NK-92 (cell line): ENCODE data around the gene ZNF652.
"Not testable (repeated sequence)": the region's sequence is repeated elsewhere in the genome, so short reads cannot be mapped to it uniquely, and the experiment has no call there.

Source experiments
- DNase-seq: peaks from one replicate; lab custom pipeline; 2025; ENCODE audit not compliant: unreplicated experiment; lab: John Stamatoyannopoulos, UW

Gene ZNF652

DNA sequence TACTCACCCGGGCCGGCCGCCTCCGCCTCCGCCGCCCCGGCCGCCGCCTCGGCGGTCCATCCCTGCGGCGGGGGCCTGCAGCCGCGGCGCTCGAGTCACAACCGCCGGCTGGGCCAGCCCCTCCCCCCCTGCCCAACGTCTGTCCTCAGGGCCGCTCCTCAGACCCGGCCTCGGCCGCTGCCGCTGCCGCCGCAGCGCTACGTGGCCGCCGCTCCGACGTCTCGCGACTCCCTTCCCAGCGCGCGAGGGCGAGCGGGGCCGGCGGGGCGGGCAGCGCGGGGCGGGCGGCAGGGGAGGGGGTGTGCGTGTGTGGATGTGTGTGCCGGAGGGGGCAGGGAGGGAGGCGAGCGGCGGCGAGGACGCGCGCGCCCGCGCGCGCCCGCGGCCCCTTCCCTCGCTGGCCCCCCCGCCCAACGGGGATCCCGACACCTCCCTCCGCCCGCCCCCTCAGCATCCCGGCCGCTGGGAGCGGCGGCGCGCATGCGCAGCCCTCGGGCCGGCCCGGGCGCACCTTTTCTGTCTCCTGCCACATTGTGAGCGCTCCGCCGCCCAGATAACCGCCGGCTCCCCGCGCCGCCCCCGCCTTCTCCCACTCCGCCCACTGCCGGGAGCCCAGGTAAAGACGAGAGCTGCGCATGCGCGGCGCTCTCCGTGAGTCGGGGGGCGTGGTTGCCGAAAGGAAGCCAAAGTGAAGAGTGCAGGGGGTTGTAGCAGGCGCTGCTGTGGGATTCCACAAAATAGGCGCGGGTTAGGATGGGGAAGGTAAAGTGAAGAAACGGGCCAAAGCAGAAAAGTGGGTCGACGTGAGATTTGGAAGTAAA, at the start of gene ZNF652:
Gene ZNF652, minus strand, starts transcription at position 349 of the 821 bp plus-strand sequence. CDS start 44,525 bp downstream, outside the sequence.
- peak; percentile 73 for DNase-seq

DNA sequence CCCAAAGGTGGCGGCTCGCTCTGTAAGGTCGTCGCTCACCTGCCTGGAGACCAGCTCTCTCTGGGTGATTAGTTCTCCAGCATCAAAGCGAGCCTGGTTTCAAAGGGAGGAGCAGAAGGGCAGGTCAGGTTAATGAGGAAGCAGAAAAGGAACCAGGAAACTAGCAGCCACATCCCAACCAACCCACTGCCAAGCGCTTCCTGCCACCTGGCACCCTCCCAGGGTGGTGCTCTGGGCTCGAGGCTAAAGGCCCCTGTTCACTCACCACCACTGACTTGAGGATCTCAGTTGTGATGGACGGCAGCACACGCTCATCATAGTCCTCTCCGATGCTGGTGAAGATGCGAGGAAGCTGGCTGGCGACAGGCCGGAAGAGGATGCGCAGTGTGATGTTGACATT, 47.0 kb upstream of the ZNF652 start:
- no peak for DNase-seq

DNA sequence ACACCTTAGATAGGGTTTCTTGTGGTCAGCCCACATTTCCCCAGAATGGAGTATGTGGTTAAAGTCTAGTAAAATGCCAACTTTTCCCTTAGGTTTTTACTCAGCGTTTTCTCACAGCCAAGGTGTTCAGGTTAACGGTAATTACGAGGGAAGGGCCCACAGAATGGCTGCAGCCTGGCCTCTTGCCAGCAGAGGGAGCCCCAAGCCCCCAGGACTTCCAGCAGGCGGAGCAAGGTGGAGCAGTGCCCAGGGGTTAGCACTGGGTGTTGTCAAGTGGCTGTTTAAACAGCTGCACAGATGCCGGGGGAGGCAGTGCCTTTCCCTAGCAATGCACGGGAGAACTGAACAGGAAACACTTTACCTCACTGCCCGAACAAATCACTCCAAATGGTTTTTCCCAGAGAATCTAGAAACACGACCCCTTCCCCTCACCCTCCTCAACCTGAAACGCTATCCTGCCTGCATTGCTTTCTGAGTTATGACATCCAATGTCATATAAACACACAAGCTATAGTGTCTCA, 46.0 kb upstream of the ZNF652 start:
- no peak for DNase-seq

DNA sequence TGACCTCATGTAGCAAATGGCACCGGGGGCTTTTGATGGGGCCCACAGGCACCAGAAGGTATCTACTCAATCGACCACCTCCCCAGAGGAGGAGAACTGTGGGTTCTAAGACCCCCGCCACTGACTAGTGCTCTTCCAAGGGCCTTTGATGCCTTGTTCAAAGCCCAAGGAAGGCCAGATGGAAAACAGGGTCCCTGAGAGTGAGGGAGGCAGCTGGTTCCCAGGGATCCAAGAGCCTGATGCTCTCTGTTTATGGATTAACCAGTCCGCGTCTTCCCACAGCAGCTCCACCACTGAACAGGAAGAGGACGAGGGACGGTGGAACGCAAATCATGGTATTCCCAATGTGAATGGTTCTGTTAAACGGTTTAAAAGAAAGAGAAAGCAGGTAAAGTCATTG, 45.0 kb upstream of the ZNF652 start:
- DNase-seq: no peak

DNA sequence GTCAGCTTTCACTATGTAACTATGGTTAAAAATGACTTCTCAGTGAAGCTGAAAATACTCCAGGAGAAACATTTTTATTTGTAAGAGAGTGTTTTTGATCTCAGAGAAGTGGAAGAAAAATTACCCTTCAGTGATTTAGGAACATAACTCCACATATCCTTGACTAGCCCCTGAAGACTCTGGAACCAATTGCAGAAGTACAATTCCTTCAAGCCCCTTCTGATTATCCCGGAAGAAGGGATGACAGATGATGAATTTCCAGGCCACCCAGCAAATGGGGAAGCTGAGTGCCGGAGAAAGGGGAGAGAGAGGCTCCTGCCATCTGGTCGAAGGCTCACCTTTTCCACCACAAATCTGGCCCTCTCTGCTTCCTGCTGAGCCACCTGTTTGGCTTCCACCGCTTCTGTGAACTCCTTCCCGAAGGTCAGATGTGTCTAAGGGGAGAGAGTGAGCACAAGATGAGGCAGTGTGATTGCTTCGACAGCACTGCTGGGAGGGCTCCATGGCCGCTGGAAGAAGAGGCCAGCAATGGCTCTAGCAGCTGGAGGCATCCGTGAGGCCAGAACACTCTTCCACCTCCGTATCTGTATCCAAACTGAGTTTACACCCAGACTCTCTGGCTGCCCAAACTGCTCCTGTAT, 44.5 kb upstream of the ZNF652 start:
- DNase-seq: no peak

DNA sequence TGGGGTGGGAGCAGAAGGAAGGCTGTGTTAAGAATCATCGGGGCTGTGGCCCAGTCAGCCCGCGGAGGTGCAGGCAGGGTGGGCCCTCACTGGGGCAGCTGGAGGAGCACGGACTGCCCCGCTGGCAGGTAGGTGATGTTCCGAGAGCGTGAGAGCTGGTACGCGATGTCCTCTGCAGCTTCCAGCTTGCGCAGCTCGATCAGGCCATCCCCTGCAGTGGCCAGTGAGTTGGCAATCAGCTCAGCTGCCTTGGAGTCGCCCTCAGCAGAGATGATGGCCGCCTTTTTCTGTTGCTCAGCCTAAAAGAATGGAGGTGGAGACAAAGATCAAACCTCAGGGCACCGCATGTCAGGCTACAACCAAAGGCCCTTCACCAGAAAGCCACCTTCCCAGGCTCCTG, 42.9 kb upstream of the ZNF652 start:
- no peak for DNase-seq

DNA sequence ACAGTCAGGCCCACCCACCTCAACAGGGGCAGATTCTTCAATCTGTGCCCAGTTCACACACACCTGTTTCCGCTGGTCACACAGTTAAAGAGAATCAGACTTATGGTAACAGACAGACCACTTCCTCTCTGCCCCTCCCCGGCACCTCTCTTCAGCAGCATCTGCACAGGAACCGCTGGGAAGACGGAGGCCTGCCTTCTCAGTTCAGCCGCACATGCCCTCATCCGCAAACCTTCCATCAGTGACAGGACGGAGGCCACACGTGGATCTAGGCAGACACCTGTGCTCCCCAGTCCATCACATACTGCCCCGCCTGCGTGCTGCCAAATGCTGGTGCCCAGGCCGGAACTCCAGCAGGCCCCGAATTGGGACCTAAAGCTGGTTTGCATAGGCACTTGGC, 42.3 kb upstream of the ZNF652 start:
- DNase-seq: no peak

DNA sequence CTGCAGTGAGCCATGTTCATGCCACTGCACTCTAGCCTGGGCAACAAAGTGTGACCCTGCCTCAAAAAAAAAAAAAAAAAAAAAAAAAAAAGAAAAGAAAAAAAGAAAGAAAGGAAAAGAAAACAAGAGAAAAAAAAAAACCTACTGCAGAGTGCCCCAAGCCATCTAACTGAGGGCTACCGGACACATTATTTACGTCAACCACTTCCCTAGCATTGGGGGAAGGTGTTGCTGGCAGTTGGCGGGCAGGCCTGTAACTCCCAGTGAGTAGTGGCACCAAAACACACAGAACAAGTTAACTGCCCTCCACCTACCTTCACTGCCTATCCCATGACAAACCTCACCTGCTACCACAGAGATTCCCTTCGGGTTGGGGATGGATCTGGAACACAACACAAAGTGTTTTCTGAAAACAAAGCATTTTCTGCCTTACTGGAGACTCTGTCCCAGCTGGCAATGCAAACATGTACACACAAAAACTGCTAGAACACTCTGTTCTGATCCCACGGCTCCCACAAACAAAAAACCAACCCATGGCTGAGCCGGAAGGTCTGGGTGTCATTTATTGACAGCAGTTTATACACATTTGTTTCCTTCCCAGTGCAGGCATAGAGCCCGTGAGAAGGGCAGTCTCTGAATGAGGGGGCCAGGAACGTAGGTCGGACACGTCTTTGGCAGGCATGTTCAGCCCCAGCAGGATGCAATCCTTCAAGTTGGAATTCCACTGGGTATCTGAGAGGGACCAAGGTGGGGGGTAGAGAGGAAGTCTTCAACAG, 41.7 kb upstream of the ZNF652 start:
- no peak for DNase-seq

DNA sequence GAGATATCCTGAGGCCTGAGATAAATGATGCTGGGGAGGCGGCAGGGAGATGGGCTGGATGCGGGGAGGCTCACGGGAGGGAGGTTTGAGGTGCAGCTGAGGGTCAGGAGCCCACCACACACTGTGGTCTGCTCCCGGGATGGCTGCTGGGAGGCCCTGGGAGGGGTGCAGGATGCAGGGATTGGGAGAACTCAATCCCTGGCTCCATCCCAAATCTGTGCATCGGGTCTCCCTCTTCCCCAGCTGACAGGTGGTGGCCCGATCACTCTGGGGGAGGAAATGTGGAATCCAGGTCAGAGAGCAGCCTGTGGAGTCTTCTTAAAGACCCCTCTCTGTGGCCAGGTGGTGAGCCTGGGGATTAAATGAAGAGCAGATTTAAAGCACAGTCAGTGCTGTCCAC, 40.7 kb upstream of the ZNF652 start:
- no peak for DNase-seq

DNA sequence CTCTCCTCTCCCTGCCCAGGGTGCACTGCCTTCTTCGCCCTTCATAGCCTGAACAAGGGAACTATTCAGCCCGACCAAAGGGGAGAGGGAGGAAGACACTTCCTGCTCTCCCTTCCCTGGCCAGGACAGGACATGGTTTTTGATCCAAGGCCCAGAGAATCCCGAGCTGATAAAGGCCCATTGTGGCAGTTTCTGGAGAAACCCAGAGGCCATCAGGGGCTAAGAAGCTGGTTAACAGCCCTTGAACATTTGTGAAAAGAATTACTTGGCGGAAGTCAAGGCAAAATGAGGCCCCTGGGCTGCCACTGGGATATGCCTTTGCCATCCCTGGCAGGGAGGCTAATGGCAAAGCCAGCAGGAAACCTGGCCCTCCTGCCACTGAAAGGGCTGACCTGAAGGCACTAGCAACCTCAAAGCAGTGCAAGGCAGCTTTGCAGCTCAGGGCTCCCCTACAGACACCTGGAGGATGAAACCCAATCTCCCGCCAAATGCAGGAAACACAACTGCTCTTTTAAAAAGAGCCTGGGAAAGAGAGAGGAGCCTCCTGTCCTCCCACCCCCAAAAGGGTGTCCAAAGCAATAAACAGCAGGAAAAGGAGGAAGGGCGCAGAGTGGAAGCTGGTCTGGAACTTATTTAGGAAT, 40.0 kb upstream of the ZNF652 start:
- no peak for DNase-seq

DNA sequence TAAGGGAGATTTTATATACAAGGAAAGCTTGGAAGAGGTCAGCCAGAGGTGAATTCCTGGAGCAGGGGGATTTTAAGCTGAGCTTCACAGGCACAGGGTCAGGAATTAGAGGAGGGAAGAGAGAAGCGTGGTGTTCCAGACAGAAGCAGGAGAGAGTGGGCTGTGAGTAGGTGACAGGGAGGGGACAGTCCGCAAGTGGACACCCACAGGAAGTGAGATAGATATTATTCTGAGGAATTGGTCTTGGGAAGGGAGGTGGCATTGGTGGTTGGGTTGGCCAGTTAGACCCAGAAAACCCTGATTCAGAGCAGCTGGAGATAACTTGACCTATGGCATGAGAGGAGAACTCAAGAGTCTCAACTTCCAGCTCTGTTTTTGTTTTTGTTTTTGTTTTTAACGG, 37.9 kb upstream of the ZNF652 start:
- DNase-seq: no peak

DNA sequence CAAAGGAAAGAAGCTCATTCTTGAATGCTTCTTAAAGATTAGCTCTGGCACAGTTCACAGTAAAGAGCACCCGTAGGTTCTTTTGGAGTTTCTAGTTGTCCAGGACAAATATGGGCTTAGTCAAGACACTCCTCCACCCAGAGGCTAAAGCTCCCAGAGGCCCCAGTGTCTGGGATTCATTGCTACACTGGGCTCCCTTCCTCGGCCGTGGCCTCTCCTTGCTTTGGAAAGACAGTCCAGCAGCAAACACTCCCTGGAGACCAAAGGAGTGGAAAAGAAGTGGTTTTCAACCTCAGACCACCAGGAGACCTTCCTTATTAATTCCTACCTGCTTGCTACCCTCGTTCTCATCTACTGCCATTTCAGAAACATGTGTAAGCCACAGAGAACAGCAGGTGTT, 35.5 kb upstream of the ZNF652 start:
- no peak for DNase-seq

DNA sequence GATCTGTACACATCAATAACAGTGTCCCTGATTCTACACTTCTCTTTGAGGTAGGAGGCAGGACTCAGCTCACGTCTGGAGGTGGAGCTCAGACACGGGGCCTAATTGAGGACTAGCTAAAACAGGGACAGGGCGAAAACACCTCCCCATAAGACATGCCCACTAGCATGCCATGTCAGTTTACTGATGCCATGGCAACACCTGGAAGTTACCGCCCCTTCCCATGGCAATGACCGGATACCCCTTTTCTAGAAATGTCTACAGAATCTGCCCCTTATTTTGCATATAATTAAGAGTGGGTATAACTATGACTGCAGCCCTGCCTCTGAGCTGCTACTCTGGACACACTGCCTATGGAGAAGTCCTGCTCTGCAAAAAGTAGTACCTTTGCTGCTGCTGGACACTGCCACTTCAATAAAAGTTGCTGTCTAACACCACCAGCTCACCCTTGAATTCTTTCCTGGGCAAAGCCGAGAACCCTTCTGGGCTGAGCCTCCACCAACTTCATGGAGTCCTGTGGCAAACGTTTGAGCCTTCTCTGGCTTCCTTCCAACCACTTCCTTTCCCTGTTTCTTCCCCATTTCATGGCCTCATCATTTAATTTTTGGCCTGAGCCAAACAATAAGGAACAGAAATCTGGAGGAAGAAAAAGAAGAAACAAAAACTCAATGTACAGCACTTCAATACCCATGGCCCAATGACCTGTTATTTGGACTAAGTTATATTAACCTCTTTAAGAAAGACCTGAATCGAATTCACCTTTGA, 31.6 kb upstream of the ZNF652 start:
- DNase-seq: no peak

DNA sequence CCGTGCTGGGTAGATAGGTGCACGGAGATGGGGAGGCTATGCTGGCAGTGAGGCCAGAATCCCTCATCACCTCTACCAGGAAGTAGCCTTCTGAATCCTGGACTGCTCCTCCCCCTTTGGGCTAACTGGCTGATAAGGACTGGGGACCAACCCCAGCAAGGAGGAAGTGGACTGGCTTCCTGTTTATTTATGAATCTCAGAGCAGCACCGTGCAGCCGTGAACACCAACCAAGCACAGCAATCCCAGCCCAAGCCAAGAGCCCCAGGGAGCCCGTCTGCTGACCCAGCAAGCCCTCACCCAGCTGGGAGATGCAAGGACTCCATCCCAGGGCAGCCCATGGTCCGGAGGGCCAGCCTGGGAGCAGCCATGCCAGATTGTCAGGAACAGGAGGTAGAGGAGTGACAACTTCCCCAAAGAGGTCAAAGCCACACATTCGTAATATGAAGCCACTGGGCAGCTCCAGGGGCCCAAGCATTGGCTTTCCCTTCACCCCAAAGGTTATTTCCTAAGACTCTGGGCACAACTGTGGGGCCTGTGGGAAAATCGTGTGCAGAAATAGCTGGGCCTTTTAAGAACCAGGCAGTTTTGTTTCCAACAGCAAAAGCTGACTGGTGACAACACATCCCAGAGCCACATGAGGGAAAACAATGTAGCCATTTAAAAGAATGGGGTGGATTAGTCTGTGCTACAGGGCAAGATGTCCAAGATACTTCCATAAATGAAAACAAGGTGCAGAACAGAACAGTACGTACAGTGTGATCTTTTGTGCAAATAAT, 28.7 kb upstream of the ZNF652 start:
- DNase-seq: no peak

DNA sequence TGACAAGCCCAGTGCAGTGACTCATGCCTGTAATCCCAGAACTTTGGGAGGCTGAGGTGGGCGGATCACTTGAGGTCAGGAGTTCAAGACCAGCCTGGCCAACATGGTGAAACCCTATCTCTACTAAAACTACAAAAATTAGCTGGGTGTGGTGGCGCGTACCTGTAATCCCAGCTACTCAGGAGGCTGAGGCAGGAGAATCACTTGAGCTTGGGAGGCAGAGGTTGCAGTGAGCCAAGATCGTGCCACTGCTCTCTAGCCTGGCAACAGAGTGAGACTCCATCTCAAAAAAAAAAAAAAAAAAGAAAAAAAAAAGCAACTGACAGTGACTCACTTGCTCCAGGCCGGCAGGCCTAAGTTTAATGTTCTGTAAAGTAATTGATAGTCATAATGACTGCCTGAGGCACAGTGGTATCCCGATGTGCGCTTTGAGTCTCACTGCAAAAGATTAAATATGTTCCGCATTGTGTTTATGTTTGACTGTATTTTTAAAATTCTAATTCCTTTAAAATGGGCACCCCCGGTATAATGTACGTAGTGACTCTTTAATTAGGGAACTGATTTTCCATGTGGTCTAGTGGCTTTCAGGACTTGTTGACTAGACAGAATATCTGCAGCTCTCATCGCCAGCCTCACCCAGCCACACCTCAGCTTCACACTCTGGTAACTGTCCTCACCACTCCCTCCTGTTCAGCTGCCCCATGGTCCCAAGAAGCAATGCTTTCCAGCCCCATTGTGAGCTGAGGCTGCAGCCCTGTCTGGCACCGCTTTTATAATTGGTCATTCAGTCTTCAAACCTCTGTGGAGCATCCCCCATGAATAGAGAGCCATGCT, 27.7 kb upstream of the ZNF652 start:
- DNase-seq: not testable (repeated sequence)

DNA sequence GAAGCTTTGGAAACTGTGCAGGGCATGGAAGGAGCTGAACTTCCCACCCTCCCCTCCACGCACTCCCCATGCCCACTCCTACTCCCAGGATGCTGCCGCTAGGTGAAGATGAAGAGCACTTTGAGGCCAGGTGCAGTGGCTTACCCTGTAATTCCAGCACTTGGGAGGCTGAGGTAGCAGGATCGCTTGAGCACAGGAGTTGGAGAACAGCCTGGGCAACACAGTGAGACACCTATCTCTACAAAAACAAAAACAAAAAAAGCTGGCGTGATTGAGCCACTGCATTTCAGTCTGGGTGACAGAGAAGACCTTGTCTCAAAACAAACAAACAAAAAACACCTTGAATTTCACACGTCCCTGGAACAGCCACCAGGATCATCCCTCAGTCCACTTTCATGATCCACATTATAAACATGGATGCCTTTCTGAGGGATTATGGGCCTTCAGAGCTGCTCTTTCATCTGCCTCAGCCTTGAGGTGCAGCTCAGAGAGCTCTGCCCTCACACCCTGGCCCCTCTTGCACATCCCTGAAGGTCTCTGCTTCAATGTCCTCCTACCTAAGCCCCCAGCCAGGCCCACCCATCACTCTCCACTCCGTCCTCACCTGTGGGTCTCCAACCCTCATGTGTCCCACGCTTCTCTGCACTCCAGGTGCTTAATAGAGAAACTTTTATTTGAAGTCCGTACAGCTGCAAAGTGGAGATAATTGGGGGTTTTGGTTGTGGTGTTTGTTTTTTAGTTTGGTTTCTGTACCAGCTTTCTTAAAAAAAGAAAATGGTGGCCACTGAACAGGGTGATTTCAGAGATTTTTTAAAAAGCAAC, 26.9 kb upstream of the ZNF652 start:
- DNase-seq: no peak

DNA sequence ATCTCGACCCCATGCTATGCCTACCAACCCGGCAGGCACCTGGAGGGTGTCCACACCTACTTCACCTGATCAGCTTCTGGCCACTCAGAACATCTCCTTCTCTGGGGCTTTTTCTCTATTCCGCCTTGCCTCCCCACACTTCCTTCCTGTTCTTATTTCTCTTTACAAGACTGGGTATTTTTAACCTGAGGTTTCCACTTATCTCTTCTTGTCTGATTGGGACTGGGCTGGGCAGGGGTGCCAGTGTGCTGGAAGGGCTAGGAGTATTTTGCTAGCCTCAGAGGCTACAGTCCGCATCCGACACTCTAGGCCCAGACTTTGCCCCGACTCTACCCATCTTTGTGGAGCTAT, 26.2 kb upstream of the ZNF652 start:
- no peak for DNase-seq
